ENCODE measurements around the gene CDYL2.

Gene CDYL2

DNA sequence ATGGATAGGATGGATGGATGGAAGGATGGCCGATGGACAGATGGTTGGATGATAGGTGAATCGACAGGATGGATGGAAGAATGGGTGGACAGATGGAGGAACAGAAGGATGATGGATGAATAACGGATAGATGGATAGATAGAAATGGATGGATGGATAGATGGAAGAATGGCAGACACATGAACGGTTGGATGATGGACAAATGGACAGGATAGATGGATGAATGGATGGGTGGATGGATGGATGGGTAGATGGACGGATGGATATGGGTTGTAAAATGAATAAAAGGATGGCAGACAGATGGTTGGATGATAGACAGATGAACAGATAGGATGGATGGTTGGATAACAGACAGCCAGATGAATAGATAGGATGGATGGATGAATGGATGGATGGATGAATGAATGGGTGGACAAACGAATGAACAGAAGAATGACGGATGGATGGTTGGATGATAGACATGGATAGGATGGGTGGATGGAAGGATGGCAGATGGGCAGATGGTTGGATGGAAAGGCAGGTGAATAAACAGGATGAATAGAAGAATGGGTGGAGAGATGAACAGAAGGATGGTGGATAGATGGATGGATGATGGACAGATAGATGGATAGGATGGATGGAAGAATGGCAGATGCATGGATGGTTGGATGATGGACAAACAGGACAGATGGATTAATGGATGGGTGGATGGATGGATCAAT is 207.7 kb downstream of the CDYL2 start:
- no peak for DNase-seq (ENCODE audit: low spot score)

GRCh38 chr16:80594756-80595155 is 209.6 kb downstream of the CDYL2 start:
- no peak for DNase-seq (ENCODE audit: low spot score)

DNA sequence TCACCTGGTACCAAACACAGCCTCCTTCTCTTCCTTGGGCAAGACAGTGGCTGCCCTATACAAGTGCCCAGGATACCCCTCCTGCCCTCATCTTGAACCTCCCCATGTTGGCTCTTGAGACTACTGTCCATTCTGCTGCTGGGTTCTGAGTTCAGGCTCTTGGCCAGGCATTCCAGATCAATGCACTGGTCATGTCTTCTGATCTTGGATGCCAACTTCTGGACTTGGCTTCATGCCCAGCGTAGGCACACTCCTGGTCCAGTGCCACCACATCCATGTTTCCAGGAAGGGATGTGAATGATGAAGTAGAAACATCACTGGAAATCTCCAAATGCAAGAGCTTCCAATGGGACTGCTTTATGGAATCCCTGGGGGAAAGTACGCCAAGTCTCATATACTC is 212.1 kb downstream of the CDYL2 start:
- DNase-seq (ENCODE audit: low spot score), result no peak

DNA sequence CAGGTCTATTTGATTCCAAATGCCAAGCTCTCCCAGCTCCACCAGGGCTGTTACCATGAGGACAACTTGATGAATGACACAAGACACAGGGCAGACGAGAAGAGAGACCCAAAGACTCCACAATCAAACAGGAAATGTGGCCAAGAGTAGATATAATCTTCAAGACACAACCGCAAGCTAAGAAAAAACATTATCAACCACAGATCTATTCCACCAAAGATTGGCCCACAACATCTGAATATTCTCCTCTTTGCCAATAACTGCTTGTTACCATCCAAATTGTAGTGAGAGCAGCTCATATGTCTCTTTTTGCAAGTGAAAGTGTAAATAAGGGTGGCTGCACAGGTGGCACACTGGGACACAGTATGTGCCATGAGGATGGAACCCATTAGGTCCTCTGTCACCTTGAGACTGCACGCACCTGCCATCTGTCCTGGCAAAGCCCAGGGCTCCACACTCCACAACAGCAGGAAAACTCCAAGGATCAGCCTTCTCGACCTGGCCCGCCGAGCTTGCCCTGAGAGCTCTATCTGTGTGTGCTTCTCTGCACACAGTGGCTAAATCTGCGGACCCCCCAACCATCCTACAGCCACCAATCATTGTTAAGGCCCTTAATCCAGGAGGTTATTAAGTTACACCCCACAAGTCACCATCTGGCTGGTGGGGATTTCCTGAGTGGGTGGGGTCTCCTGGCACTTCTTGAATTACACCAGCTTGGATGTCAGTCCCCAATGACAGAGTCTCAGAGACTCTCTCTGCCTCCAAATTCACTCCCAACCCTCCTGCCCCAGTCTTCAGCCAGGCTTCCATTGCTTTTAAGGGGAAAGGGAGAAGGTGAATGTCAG is 213.1 kb downstream of the CDYL2 start:
- DNase-seq (ENCODE audit: low spot score), result no peak

DNA sequence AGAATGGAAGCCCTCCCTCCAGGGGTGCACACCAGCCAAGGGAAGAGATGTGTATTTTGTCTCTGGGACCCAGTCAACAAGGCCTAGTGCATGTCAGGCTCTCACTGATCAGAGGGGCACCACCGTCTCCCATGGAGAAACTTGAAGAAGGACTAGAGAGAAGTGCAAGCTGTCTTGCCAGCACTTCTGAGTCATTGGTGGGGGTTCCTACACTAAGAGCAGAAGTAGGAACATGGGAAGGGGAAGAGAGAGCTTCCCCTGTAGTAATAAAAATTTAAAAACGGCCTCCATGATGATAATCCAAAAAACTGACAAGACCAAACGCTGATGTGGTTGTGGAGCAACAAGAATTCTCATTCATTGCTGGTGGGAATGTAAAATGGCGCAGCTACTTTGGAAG is 217.3 kb downstream of the CDYL2 start:
- DNase-seq (ENCODE audit: low spot score), result no peak

DNA sequence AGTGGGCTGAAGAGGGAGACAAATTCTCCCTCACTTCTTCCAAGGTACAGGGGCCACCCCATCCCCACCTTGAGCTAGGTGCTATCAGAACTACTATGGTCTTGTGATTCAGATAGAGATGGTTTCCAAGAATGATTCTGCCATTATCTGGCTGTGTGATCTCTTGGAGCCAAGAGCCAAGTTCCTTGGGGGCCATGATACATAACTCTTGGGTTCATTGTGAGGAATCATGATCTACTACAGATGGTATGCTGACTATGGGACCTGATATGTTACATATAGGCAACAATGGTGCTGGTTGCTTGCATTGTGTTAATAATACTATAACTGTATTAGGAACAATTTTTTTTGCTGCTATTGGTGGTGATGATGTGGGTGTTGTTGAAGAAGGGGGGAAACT is 217.9 kb downstream of the CDYL2 start:
- DNase-seq (ENCODE audit: low spot score), result no peak

DNA sequence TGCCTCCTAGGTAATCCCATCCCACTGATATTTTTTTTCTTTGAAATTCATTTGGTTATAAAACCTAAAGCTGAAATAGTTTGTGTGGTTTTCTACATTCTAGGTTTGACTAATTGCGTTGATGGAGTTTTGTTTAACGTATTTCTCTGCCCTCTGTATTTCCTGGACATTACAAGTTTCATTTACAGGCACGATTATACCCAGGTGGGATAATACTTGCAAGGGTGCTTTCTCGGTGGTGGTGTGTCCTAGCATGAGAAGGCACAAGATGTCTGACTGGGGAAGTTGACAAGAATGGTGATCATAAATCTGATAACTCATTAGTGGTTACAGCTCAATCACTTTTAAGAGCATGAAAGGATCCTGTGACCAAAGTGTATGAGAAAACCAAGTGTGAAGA is 218.6 kb downstream of the CDYL2 start:
- DNase-seq (ENCODE audit: low spot score), result no peak

DNA sequence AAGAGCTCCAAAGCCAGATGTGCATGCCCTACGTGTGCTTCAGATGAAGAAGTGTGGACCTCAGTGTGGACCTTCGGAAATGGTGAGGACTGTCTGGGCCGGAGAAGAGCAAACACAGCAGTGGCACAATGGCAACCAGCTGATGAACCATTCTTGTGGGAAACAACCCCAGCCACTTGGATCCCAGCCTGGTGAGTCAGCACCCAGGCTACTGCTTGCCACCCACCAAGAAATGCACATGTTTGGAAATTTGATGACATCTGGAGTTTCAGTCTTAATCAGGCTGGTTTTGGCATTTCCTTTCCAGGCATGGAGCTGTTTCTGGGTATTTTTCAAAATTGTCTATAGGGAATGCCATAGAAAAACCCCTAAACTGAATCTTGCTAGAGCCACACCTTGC is 220.9 kb downstream of the CDYL2 start:
- no peak for DNase-seq (ENCODE audit: low spot score)

DNA sequence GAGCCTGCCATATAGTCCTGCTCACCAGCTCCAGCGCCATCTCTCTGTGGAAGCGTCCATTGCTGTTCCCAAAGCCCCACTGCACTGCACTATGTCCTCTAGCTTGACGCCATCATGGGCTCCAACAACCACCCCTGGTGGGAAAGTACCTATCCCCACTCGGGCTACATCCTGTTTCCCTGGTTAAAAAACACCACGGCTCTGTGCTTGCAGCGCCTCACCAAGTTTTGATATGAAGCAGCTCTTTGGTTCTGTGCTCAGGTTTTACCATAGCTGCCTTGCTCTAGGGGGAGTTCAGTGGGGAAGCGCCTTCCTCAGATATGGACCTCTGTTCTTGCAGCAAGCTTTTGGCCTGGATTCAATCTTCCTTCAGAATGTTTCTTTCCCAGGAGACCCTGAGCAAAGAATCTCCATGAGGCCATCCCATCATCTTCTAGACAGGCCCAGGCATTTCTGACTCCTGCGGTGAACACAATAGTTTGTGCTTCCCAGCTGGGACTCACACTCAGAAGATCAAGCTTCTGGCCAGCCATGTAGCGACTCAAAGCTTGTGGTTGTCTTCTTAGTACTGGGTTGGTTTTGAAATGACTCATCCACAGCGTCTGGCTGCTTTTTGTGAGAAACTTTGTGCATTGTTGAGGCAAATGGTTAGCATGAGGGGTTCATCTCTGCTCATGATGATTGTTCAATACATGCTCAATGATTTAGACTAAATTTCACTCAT is 224.1 kb downstream of the CDYL2 start:
- no peak for DNase-seq (ENCODE audit: low spot score)

DNA sequence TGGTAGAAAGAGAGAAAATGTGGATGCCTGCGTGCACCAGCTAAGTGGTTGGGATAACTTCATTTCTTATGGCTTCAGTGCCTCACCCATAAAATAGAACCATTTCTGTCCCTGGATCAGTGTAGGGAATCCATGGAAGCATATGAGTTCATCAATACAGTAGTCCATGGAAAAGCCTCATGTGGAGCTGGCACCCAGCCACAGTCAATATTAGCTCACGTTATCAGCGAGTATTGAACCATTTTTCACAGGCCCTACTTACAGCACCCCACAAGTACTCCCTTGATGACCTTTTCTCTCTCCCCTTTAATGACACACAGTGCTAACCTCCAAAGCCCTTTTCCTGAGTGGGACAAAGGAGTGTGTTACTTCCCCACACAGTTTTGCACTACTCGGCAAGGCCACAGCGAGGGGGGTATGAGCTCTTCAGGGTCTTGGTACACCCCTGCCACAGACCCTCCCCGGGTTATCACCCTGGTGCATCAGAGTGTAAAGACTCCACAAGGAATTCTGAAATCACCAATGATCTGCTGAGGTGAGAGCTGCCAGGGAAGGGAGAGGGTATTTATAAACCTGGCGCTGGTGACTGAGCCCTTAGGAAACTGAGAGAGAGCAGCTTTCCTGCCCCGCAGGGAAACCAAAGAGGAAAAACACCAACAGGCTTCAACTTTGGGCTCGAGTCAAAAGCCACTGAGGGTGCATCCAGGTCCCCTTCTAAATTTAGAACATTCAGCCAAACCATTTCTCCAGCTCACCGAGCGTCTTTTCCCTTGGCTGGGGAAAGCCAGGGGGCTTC is 226.7 kb downstream of the CDYL2 start:
- no peak for DNase-seq (ENCODE audit: low spot score)

- DNase-seq (ENCODE audit: low spot score), result no peak
Measured at GRCh38 chr16:80576343-80576912, 228.0 kb downstream of the CDYL2 start.

DNA sequence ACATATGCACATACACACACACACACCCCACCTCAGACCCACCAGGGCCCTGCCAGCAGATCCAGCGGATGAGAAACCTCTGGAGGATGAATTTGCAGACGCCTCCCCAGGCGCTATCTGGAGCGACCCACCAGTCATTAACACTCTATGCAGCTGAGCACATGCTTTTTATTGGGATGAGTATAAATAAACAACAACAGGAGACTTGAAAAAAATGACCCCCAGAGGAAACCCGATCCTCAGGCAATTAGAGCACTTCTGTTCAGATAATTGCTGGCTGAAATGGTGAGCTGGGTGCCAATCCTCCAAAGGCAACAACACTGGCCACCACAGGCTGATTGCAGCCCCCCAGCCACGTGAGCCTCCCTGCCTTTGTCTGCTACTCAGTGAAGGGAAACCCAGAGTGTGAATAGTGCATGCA is 230.7 kb downstream of the CDYL2 start:
- DNase-seq (ENCODE audit: low spot score), result no peak

GRCh38 chr16:80570106-80570478 is 234.3 kb downstream of the CDYL2 start:
- DNase-seq (ENCODE audit: low spot score), result no peak

- DNase-seq (ENCODE audit: low spot score), result no peak
Measured at GRCh38 chr16:80569440-80570105, 234.8 kb downstream of the CDYL2 start.

DNA sequence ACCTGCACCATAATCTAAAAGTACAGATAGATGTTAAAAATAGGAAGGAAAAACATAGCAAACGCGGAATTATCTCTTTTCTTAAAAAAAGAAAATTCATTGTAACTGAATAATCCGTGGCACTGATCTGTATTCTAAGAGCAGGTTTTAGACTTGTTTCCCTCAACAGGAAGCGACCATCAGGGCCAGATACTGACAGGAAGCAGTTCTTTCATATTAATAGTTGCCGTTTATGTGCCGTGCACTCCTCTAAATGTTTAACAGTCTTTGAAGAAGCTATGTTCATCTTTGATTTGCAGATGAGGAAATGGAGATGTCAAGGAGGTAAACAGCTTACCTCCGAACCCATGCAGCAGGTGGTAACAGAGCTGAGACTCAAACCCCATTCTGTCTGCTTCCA is 240.0 kb downstream of the CDYL2 start:
- DNase-seq (ENCODE audit: low spot score), result no peak

DNA sequence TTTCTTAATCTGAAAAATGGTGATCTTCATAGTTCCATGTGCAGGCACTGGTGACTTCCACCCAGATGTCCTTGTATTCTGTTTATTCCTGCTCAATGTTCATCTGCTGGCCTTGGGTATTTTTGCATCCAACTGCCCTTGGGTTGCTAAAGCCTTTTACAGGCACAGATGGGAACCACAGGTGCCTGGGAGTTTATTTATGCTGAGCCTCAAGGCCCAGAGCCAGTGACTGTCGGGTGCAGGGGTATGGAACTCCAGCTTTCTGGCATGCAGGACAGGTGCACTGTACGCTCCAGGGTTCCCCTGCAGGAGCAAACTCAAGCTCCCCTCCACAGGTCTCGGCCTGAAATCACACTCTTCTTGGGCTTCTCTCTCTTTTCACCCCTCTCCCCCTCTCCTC is 241.3 kb downstream of the CDYL2 start:
- no peak for DNase-seq (ENCODE audit: low spot score)

GRCh38 chr16:80559369-80559768 is 245.0 kb downstream of the CDYL2 start:
- no peak for DNase-seq (ENCODE audit: low spot score)

GRCh38 chr16:80557037-80557436 is 247.4 kb downstream of the CDYL2 start:
- DNase-seq (ENCODE audit: low spot score), result no peak

- no peak for DNase-seq (ENCODE audit: low spot score)
Measured at GRCh38 chr16:80556481-80556880, 247.9 kb downstream of the CDYL2 start.

DNA sequence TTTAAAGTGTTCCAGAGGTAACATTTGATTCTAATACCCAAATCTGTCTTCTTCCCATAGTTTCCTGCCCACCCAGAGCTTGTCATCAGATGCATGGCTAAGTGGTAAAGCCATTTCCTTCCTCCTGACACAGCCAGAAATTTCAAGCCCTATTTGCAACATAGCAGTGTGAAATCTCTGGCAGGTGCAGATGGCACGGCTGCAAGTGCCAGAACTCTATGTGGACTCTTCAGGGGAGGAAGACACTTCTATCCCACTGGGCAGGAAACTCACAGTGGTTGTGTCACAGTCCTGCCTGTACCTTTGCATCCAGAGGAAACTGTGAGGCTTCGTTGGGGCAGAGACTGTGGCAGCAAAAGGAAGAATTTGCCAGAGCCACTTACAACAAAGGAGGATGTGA is 250.4 kb downstream of the CDYL2 start:
- DNase-seq (ENCODE audit: low spot score), result no peak

DNA sequence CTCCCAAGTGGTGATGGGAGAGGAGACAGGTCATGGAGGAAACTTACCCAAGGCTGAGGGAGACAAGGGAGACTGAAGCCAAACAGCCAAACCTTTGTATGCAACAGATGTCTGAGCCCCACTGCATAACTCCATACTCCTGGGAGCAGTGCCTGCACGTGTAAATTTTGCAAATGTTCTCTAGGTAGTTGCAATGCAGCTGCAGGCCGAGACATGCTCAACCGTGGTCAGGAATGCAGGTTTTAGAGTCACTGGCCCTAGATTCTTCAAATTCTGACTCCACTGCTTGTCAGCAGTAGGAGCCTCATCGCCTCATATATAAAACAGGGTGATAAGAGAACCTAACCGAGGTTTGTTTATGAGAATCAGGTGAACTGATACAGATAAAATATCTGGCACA is 252.1 kb downstream of the CDYL2 start:
- no peak for DNase-seq (ENCODE audit: low spot score)

All from SK-N-DZ (cell line).